Neural cell (in vitro differentiated cells): Measurements from ENCODE around the gene NGB.

Experiments
- EP300 ChIP-seq: fragments of 450-650 bp; conservative IDR thresholded peaks from 2 replicates; pipeline ENCODE4 v1.6.1; 2014; ENCODE audit warnings: antibody characterized with exemption, mild to moderate bottlenecking, moderate library complexity; ENCODE audit not compliant: poor library complexity, severe bottlenecking
- EZH2 ChIP-seq: fragments of 200-600, 300-800 bp; shearing (Covaris generic), sonication (generic); IDR thresholded peaks from 2 replicates; pipeline ENCODE4 v1.6.1; 2014; ENCODE audit warnings: antibody characterized with exemption, low read length, borderline replicate concordance, mild to moderate bottlenecking; ENCODE audit not compliant: insufficient read depth, poor library complexity, severe bottlenecking
- POLR2AphosphoS5 ChIP-seq: IDR thresholded peaks from 2 replicates; pipeline ENCODE4 v1.6.1; 2012
- SMC3 ChIP-seq: fragments of 450-650 bp; conservative IDR thresholded peaks from 2 replicates; pipeline ENCODE4 v1.6.1; 2014; ENCODE audit warnings: antibody characterized with exemption, mild to moderate bottlenecking, moderate library complexity; ENCODE audit not compliant: poor library complexity
- TF ChIP-seq, protein P1 (sequence below): fragments of 450-650 bp; IDR thresholded peaks from 2 replicates; pipeline ENCODE4 v1.5.1; 2014; ENCODE audit warnings: antibody characterized with exemption, mild to moderate bottlenecking, moderate library complexity; ENCODE audit not compliant: poor library complexity, severe bottlenecking
- TF ChIP-seq, protein P2 (sequence below): IDR thresholded peaks from 2 replicates; pipeline ENCODE4 v1.6.1; 2012; ENCODE audit warnings: borderline replicate concordance

GRCh38 chr14:77242752-77243151 is 28.3 kb downstream of the NGB start:
- TF ChIP-seq EP300 (no peak), EZH2 (no peak), SMC3 (no peak), POLR2AphosphoS5 (no peak)
- TF ChIP-seq, protein P1, sequence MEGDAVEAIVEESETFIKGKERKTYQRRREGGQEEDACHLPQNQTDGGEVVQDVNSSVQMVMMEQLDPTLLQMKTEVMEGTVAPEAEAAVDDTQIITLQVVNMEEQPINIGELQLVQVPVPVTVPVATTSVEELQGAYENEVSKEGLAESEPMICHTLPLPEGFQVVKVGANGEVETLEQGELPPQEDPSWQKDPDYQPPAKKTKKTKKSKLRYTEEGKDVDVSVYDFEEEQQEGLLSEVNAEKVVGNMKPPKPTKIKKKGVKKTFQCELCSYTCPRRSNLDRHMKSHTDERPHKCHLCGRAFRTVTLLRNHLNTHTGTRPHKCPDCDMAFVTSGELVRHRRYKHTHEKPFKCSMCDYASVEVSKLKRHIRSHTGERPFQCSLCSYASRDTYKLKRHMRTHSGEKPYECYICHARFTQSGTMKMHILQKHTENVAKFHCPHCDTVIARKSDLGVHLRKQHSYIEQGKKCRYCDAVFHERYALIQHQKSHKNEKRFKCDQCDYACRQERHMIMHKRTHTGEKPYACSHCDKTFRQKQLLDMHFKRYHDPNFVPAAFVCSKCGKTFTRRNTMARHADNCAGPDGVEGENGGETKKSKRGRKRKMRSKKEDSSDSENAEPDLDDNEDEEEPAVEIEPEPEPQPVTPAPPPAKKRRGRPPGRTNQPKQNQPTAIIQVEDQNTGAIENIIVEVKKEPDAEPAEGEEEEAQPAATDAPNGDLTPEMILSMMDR, result no peak
- TF ChIP-seq, protein P2, sequence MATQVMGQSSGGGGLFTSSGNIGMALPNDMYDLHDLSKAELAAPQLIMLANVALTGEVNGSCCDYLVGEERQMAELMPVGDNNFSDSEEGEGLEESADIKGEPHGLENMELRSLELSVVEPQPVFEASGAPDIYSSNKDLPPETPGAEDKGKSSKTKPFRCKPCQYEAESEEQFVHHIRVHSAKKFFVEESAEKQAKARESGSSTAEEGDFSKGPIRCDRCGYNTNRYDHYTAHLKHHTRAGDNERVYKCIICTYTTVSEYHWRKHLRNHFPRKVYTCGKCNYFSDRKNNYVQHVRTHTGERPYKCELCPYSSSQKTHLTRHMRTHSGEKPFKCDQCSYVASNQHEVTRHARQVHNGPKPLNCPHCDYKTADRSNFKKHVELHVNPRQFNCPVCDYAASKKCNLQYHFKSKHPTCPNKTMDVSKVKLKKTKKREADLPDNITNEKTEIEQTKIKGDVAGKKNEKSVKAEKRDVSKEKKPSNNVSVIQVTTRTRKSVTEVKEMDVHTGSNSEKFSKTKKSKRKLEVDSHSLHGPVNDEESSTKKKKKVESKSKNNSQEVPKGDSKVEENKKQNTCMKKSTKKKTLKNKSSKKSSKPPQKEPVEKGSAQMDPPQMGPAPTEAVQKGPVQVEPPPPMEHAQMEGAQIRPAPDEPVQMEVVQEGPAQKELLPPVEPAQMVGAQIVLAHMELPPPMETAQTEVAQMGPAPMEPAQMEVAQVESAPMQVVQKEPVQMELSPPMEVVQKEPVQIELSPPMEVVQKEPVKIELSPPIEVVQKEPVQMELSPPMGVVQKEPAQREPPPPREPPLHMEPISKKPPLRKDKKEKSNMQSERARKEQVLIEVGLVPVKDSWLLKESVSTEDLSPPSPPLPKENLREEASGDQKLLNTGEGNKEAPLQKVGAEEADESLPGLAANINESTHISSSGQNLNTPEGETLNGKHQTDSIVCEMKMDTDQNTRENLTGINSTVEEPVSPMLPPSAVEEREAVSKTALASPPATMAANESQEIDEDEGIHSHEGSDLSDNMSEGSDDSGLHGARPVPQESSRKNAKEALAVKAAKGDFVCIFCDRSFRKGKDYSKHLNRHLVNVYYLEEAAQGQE, result no peak
